Endothelial cell of umbilical vein (primary cell): ENCODE data around the gene FSIP1. TPM values are rescaled to one million over a fixed set of nuclear protein-coding genes. Genes with fewer than 3 reads are reported as not detected.

ENCODE experiments used
- BruUV-seq: library from RNA; stranded (reverse); fragments of 400-500 nt; replicated peaks from 2 replicates; lab custom pipeline; 2021; lab: Mats Ljungman, UMichigan
- CTCF ChIA-PET: fragments of 300-600, 350-600 bp; sonication (Branson Sonifier 250); formaldehyde crosslinking; loops from one replicate; lab custom pipeline; 2021; ENCODE audit warnings: antibody characterized with exemption, inconsistent platforms; lab: Charles Lee
- POLR2A ChIA-PET: fragments of 300-600, 350-600 bp; sonication (Branson Sonifier 250); formaldehyde crosslinking; loops from one replicate; lab custom pipeline; 2021; ENCODE audit warnings: antibody characterized with exemption, inconsistent platforms; lab: Charles Lee
- DNase-seq: peaks from one replicate; pipeline ENCODE4 v3.0.0-alpha.2; 2011; ENCODE audit warnings: low read depth, low spot score
- FAIRE-seq: peaks from 2 replicates; lab custom pipeline; 2011; peaks lifted over from hg19 to GRCh38; lab: Jason Lieb, UNC
- H2AFZ ChIP-seq: 2 replicates; pipeline ENCODE4 v1.6.0; 2012; ENCODE audit warnings: low read depth, low read length, control low read depth, inconsistent platforms
- H3K27ac ChIP-seq: 2 replicates; pipeline ENCODE4 v1.5.1; 2011; ENCODE audit warnings: low read depth, mild to moderate bottlenecking, control low read depth, low read length, moderate library complexity; ENCODE audit not compliant: insufficient read depth
- H3K27me3 ChIP-seq, 2 experiments: 2 replicates each; pipeline versions ENCODE4 v1.6.0 to v1.6.1; 2011; ENCODE audit warnings: low read length in 2 of 2, mixed read lengths in 1 of 2; ENCODE audit not compliant: control insufficient read depth in 2 of 2, insufficient read depth in 2 of 2
- H3K36me3 ChIP-seq, 2 experiments: 2 replicates in 1 of 2; 3 replicates in 1 of 2; pipeline ENCODE4 v1.5.1; 2011; ENCODE audit warnings: low read length in 2 of 2, mild to moderate bottlenecking in 1 of 2, moderate library complexity in 1 of 2; ENCODE audit not compliant: control insufficient read depth in 2 of 2, insufficient read depth in 2 of 2; ENCODE audit errors: extremely low read depth in 1 of 2
- H3K4me1 ChIP-seq: 3 replicates; pipeline ENCODE4 v1.5.1; 2011; ENCODE audit warnings: mild to moderate bottlenecking, low read length; ENCODE audit not compliant: control insufficient read depth, insufficient read depth; ENCODE audit errors: extremely low read depth
- H3K4me2 ChIP-seq: 2 replicates; pipeline ENCODE4 v1.6.1; 2011; ENCODE audit warnings: low read length, control low read depth, mixed read lengths; ENCODE audit not compliant: insufficient read depth
- H3K4me3 ChIP-seq, 3 experiments: fragments of 200-600 bp in 1 of 3; sonication (generic), shearing (Covaris generic) in 1 of 3; replicated peaks in 1 of 3; 2 replicates each; pipeline ENCODE4 v1.5.1; 2011 to 2016; ENCODE audit warnings: control low read depth in 3 of 3, low read length in 3 of 3, mild to moderate bottlenecking in 2 of 3, inconsistent platforms in 1 of 3, low read depth in 1 of 3, moderate library complexity in 1 of 3; ENCODE audit not compliant: insufficient read depth in 1 of 3
- H3K79me2 ChIP-seq: 2 replicates; pipeline ENCODE4 v1.6.0; 2012; ENCODE audit warnings: low read length, inconsistent platforms; ENCODE audit not compliant: control insufficient read depth, insufficient read depth
- H3K9ac ChIP-seq: replicated peaks from 2 replicates; pipeline ENCODE3; 2011; ENCODE audit warnings: low read length, control low read depth; ENCODE audit not compliant: insufficient read depth; ENCODE audit errors: extremely low read depth
- H3K9me1 ChIP-seq: replicated peaks from 3 replicates; pipeline ENCODE4 v1.6.0; 2011; ENCODE audit warnings: mild to moderate bottlenecking, low read length; ENCODE audit not compliant: control insufficient read depth, insufficient read depth; ENCODE audit errors: extremely low read depth
- H3K9me3 ChIP-seq: replicated peaks from 2 replicates; pipeline ENCODE4 v1.5.1; 2012; ENCODE audit warnings: low read length, inconsistent platforms; ENCODE audit not compliant: control insufficient read depth, insufficient read depth
- H4K20me1 ChIP-seq: replicated peaks from 2 replicates; pipeline ENCODE3; 2011; ENCODE audit warnings: mild to moderate bottlenecking, low read length; ENCODE audit not compliant: control insufficient read depth, insufficient read depth; ENCODE audit errors: extremely low read depth
- EZH2 ChIP-seq: IDR thresholded peaks from 2 replicates; pipeline ENCODE4 v1.6.1; 2012; ENCODE audit warnings: borderline replicate concordance, low read depth, mild to moderate bottlenecking, moderate library complexity, low read length, inconsistent platforms; ENCODE audit not compliant: severe bottlenecking
- FOS ChIP-seq: IDR thresholded peaks from 2 replicates; pipeline ENCODE4 v1.6.1; 2011; ENCODE audit warnings: mild to moderate bottlenecking, low read length, moderate library complexity, borderline replicate concordance; ENCODE audit not compliant: insufficient read depth
- GATA2 ChIP-seq: IDR thresholded peaks from 2 replicates; pipeline ENCODE4 v1.7.0; 2011; ENCODE audit warnings: low read depth, mild to moderate bottlenecking, moderate library complexity, mixed read lengths, low read length; ENCODE audit not compliant: insufficient read length, insufficient read depth
- MYC ChIP-seq: IDR thresholded peaks from one replicate; pipeline ENCODE4 v1.6.1; 2011; ENCODE audit warnings: mild to moderate bottlenecking, low read depth, low read length
- POLR2A ChIP-seq: IDR thresholded peaks from 2 replicates; pipeline ENCODE4 v1.6.1; 2012; ENCODE audit warnings: low read depth, mild to moderate bottlenecking, control low read depth, low read length
- dilution Hi-C: fragments of 300-500 bp; cut with MboI; formaldehyde crosslinking; loops from one replicate; pipeline ENCODE4 v1.15.0; 2019; ENCODE audit warnings: low sequenced_read_pairs; ENCODE audit not compliant: extremely low pct_ligation_motif_present
- intact Hi-C: fragments of 100-400 bp; cut with micrococcal nuclease; formaldehyde crosslinking; loops from one replicate; pipeline ENCODE4 v1.10.0; 2022
- polyA plus RNA-seq, 4 experiments: library from polyadenylated mRNA; depleted of rRNA in 3 of 4; stranded (reverse) in 3 of 4; unstranded in 1 of 4; fragments of >200 nt; gene quantifications; 2 replicates each; pipeline versions ENCODE4 v1.2.1 to v1.2.3, GENCODE V29; 2011 to 2012; ENCODE audit warnings: missing spikeins in 1 of 4
- total RNA-seq: library from RNA; stranded (reverse); gene quantifications from 2 replicates; pipeline ENCODE4 v1.2.3, GENCODE V29; 2021

The FSIP1 gene
- total and polyA plus RNA-seq, 2 donors (not counting 3 experiments of a cell fraction or from before 2014, with no cell fraction given): 0.23 to 1.1 TPM

DNA sequence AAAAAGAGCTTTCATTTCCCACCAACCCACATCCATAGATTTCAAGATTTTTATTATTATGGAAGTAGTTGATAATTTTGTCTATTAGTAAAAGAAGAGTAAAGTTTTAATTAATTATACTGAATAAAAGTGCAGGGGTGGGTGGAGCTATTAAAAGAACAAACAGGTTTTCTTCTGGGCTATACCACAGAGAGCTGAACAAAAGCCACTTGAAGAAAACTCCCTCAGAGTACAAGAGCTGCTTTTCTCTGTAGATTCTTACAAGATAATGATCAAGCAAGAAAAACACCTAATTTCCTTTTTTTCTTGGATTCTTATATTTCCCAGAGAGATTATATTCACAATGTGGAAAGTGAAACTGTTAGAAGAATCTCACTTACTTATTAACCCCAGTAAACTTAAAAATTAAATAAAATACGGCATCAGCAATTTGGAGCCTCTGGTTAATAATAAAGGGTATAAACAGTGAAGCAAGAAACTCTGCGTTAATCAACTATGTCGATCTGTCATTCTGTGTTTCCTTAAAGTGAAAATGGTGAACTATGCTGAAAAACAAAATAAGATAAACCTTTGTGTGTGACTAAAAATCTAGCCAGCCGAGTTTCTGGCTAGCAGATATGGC lies 116.9 kb downstream of the FSIP1 start:
- POLR2A ChIA-PET: interaction anchor here (0.6 kb wide), 1 partner anchor 31 kb away, joined by 4 read pairs; no protein-coding TSS in a partner anchor
- Histone ChIP-seq H3K4me3 (no peak overlapping the region), H3K9me1 (no peaks in the 10 kb centered on the region), H3K4me2 (peak overlapping the region; percentile 48), H3K27me3 (no peaks in the 10 kb centered on the region), H3K79me2 (no peaks in the 10 kb centered on the region), H3K36me3 (no peaks in the 10 kb centered on the region), H2AFZ (peak overlapping the region; percentile 34), H3K9me3 (no peaks in the 10 kb centered on the region), H3K4me1 (peaks cover 17% of the 10 kb centered on the region), H3K9ac (peak overlapping the region; percentile 17), H3K27ac (no peak overlapping the region), H4K20me1 (no peaks in the 10 kb centered on the region)
- intact Hi-C loops (no loop called here), dilution Hi-C loops (no loop called here)
- DNase-seq (peak; percentile 51), FAIRE-seq (peak; percentile 26)
- CTCF ChIA-PET: interaction anchor here (0.7 to 3.7 kb wide), 8 partner anchors 10 to 209 kb away, joined by 3 to 23 read pairs (median 5); no protein-coding TSS in a partner anchor
- no TSS peak for BruUV-seq
- TF ChIP-seq GATA2: peak; percentile 14
- no peak for TF ChIP-seq FOS
- TF ChIP-seq MYC: no peak

GRCh38 chr15:39663704-39664250 lies 118.9 kb downstream of the FSIP1 start:
- no peaks in the 10 kb centered on the region for H3K36me3 ChIP-seq
- ChIA-PET POLR2A (no interaction called here), CTCF (interaction anchor here (1.4 to 3.7 kb wide), 3 partner anchors 15 to 93 kb away, joined by 4 to 23 read pairs (median 10); no protein-coding TSS in a partner anchor)
- DNase-seq (no peak), FAIRE-seq (no peak)
- no peak overlapping the region for H3K4me3 ChIP-seq
- H2AFZ ChIP-seq: no peak overlapping the region
- H3K9me1 ChIP-seq: no peaks in the 10 kb centered on the region
- H3K4me2 ChIP-seq: no peak overlapping the region
- H3K79me2 ChIP-seq: no peaks in the 10 kb centered on the region
- dilution Hi-C loops (no loop called here), intact Hi-C loops (loop anchor here (5.0 kb wide), 1 partner anchor 36 kb away; no protein-coding TSS in a partner anchor)
- no peaks in the 10 kb centered on the region for H4K20me1 ChIP-seq
- no peaks in the 10 kb centered on the region for H3K9me3 ChIP-seq
- no peak overlapping the region for H3K9ac ChIP-seq
- no TSS peak for BruUV-seq
- no peak for TF ChIP-seq EZH2
- no peak for TF ChIP-seq POLR2A
- peaks cover 17% of the 10 kb centered on the region for H3K4me1 ChIP-seq
- H3K27ac ChIP-seq: no peak overlapping the region
- no peaks in the 10 kb centered on the region for H3K27me3 ChIP-seq
